WTC11 (cell line): ENCODE results near the gene PKIB. TPM values are rescaled to one million over a fixed set of nuclear protein-coding genes. Genes with fewer than 3 reads are reported as not detected.

Experiments used
- ATAC-seq: fragments of 200-7000 bp; cut with Tn5 transposase; 2 replicates; pipeline ENCODE4 v1.10.0; 2021; ENCODE audit warnings: mild to moderate bottlenecking, moderate library complexity
- CTCF ChIA-PET: fragments of 300-600 bp; sonication (Branson Sonifier 250); formaldehyde crosslinking; loops from one replicate; lab custom pipeline; 2021; ENCODE audit warnings: antibody characterized with exemption; lab: Charles Lee
- POLR2A ChIA-PET: fragments of 350-600 bp; sonication (Branson Sonifier 250); formaldehyde crosslinking; loops from one replicate; lab custom pipeline; 2021; ENCODE audit warnings: antibody characterized with exemption; lab: Charles Lee
- DNase-seq: peaks from one replicate; pipeline ENCODE4 v3.0.0; 2021; ENCODE audit warnings: low spot score
- H3K27ac Mint-ChIP-seq: 2 replicates; pipeline ENCODE4 v1.8.0; 2021; ENCODE audit warnings: mixed read lengths
- H3K27me3 Mint-ChIP-seq: 2 replicates; pipeline ENCODE4 v1.8.0; 2021; ENCODE audit warnings: low read depth, mild to moderate bottlenecking, moderate library complexity, mixed read lengths
- H3K36me3 Mint-ChIP-seq: 2 replicates; pipeline ENCODE4 v1.8.0; 2021; ENCODE audit warnings: mixed read lengths
- H3K4me1 Mint-ChIP-seq: 2 replicates; pipeline ENCODE4 v1.8.0; 2022; ENCODE audit warnings: mixed read lengths
- H3K4me3 Mint-ChIP-seq: 2 replicates; pipeline ENCODE4 v1.8.0; 2021; ENCODE audit warnings: mild to moderate bottlenecking, moderate library complexity, mixed read lengths
- H3K9me3 Mint-ChIP-seq: 2 replicates; pipeline ENCODE4 v1.8.0; 2021; ENCODE audit warnings: mixed read lengths
- ATF1 ChIP-seq: sonication (generic); formaldehyde crosslinking; IDR thresholded peaks from 2 replicates; pipeline ENCODE4 v1.8.1; 2023; ENCODE audit warnings: mild to moderate bottlenecking, moderate library complexity, missing genetic modification reagents
- CTCF ChIP-seq: fragments of 200-600 bp; IDR thresholded peaks from 2 replicates; pipeline ENCODE4 v1.8.0; 2022; ENCODE audit warnings: antibody characterized with exemption
- E2F4 ChIP-seq: sonication (generic); formaldehyde crosslinking; IDR thresholded peaks from 2 replicates; pipeline ENCODE4 v1.8.1; 2022; ENCODE audit warnings: low read depth, mild to moderate bottlenecking, moderate library complexity, missing genetic modification reagents, borderline replicate concordance
- FOXJ3 ChIP-seq: sonication (generic); formaldehyde crosslinking; IDR thresholded peaks from 2 replicates; pipeline ENCODE4 v1.9.0; 2021; ENCODE audit warnings: missing genetic modification reagents, mild to moderate bottlenecking, borderline replicate concordance
- GRHL2 ChIP-seq: fragments of 250-450 bp; sonication (Bioruptor Pico); IDR thresholded peaks from 2 replicates; pipeline ENCODE4 v1.8.0; 2022; ENCODE audit warnings: mild to moderate bottlenecking, moderate library complexity; ENCODE audit not compliant: insufficient replicate concordance, severe bottlenecking
- MAX ChIP-seq: sonication (generic); formaldehyde crosslinking; IDR thresholded peaks from 2 replicates; pipeline ENCODE4 v1.8.0; 2022; ENCODE audit warnings: mild to moderate bottlenecking, missing genetic modification reagents
- MXD4 ChIP-seq: fragments of 250-450 bp; sonication (Bioruptor Pico); IDR thresholded peaks from 2 replicates; pipeline ENCODE4 v1.8.0; 2021; ENCODE audit warnings: mild to moderate bottlenecking, moderate library complexity, borderline replicate concordance
- RELA ChIP-seq: sonication (generic); formaldehyde crosslinking; IDR thresholded peaks from 2 replicates; pipeline ENCODE4 v1.8.1; 2022; ENCODE audit warnings: missing genetic modification reagents, mild to moderate bottlenecking, borderline replicate concordance
- SMAD4 ChIP-seq: sonication (generic); formaldehyde crosslinking; IDR thresholded peaks from 2 replicates; pipeline ENCODE4 v1.8.0; 2022; ENCODE audit warnings: mild to moderate bottlenecking, missing genetic modification reagents
- USF1 ChIP-seq: sonication (generic); formaldehyde crosslinking; IDR thresholded peaks from 2 replicates; pipeline ENCODE4 v1.8.0; 2022; ENCODE audit warnings: mild to moderate bottlenecking, missing genetic modification reagents
- ZNF232 ChIP-seq: sonication (generic); formaldehyde crosslinking; IDR thresholded peaks from 2 replicates; pipeline ENCODE4 v1.8.0; 2022; ENCODE audit warnings: mild to moderate bottlenecking, missing genetic modification reagents
- ZNF671 ChIP-seq: fragments of 250-450 bp; sonication (Bioruptor Pico); IDR thresholded peaks from 2 replicates; pipeline ENCODE4 v1.8.0; 2021; ENCODE audit warnings: mild to moderate bottlenecking
- total RNA-seq: library from RNA; stranded (reverse); gene quantifications from 3 replicates; pipeline ENCODE4 v1.2.3, GENCODE V29; 2021
- TF ChIP-seq, protein P1 (sequence below): sonication (generic); formaldehyde crosslinking; IDR thresholded peaks from 2 replicates; pipeline ENCODE4 v1.8.0; 2023; ENCODE audit warnings: missing genetic modification reagents, mild to moderate bottlenecking, borderline replicate concordance
- TF ChIP-seq, protein P2 (sequence below): sonication (generic); formaldehyde crosslinking; IDR thresholded peaks from 2 replicates; pipeline ENCODE4 v1.8.1; 2023; ENCODE audit warnings: mild to moderate bottlenecking, moderate library complexity, missing genetic modification reagents
- TF ChIP-seq, protein P3 (sequence below): sonication (generic); formaldehyde crosslinking; IDR thresholded peaks from 2 replicates; pipeline ENCODE4 v1.8.0; 2022; ENCODE audit warnings: missing genetic modification reagents

PKIB gene
- total RNA-seq, 1 experiment from 2014 or later, result 26.4 TPM

GRCh38 chr6:122692807-122693580, 82.8 kb downstream of the PKIB start:
- H3K4me3 Mint-ChIP-seq, result no peak overlapping the region
- H3K4me1 Mint-ChIP-seq, result peaks cover 42% of the 10 kb centered on the region
- ChIA-PET POLR2A (no interaction called here), CTCF (no interaction called here)
- no peak for TF ChIP-seq FOXJ3 (CRISPR knock-in tag)
- TF ChIP-seq MXD4 (CRISPR knock-in tag), result no peak
- TF ChIP-seq ATF1 (CRISPR knock-in tag), result no peak
- no peak for TF ChIP-seq GRHL2 (CRISPR knock-in tag)
- H3K9me3 Mint-ChIP-seq, result peaks cover 16% of the 10 kb centered on the region
- ATAC-seq, result peak; percentile 23; the same call in 1 of the 2 replicates
- H3K27me3 Mint-ChIP-seq, result no peaks in the 10 kb centered on the region
- H3K27ac Mint-ChIP-seq, result no peak overlapping the region
- peaks cover 7% of the 10 kb centered on the region for H3K36me3 Mint-ChIP-seq
- no peak for DNase-seq

DNA sequence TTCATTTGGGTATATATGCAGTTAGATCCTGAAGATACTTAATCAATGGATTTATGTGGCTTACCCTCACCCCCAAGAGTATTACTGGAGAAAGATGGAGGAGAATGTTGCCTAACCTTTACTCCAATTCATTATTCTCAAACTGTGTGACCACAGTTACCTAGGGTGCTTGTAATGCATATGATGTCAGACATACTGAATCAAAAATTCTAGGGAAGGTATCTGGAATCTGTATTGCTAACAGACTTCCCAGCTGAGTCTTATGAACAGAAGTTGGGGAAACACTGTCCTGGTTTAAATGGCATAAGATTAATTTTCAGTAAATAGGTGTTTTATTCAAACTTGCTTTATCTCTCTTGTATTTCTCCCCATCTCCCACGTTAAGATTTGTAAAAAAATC, 83.9 kb downstream of the PKIB start:
- Mint-ChIP-seq H3K9me3 (peaks cover 14% of the 10 kb centered on the region), H3K27ac (no peak overlapping the region), H3K4me1 (peaks cover 42% of the 10 kb centered on the region), H3K36me3 (peaks cover 4% of the 10 kb centered on the region), H3K4me3 (no peak overlapping the region), H3K27me3 (no peaks in the 10 kb centered on the region)
- ChIA-PET CTCF (interaction anchor here (0.5 to 0.7 kb wide), 2 partner anchors 203 to 766 kb away, joined by 3 to 4 read pairs; no protein-coding TSS in a partner anchor), POLR2A (no interaction called here)
- ATAC-seq (no peak), DNase-seq (no peak)
- TF ChIP-seq, protein P1, sequence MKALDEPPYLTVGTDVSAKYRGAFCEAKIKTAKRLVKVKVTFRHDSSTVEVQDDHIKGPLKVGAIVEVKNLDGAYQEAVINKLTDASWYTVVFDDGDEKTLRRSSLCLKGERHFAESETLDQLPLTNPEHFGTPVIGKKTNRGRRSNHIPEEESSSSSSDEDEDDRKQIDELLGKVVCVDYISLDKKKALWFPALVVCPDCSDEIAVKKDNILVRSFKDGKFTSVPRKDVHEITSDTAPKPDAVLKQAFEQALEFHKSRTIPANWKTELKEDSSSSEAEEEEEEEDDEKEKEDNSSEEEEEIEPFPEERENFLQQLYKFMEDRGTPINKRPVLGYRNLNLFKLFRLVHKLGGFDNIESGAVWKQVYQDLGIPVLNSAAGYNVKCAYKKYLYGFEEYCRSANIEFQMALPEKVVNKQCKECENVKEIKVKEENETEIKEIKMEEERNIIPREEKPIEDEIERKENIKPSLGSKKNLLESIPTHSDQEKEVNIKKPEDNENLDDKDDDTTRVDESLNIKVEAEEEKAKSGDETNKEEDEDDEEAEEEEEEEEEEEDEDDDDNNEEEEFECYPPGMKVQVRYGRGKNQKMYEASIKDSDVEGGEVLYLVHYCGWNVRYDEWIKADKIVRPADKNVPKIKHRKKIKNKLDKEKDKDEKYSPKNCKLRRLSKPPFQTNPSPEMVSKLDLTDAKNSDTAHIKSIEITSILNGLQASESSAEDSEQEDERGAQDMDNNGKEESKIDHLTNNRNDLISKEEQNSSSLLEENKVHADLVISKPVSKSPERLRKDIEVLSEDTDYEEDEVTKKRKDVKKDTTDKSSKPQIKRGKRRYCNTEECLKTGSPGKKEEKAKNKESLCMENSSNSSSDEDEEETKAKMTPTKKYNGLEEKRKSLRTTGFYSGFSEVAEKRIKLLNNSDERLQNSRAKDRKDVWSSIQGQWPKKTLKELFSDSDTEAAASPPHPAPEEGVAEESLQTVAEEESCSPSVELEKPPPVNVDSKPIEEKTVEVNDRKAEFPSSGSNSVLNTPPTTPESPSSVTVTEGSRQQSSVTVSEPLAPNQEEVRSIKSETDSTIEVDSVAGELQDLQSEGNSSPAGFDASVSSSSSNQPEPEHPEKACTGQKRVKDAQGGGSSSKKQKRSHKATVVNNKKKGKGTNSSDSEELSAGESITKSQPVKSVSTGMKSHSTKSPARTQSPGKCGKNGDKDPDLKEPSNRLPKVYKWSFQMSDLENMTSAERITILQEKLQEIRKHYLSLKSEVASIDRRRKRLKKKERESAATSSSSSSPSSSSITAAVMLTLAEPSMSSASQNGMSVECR (CRISPR knock-in tag), result no peak
- TF ChIP-seq RELA (no peak), ZNF671 (CRISPR knock-in tag) (no peak), ZNF232 (CRISPR knock-in tag) (no peak), USF1 (CRISPR knock-in tag) (no peak), MAX (no peak), E2F4 (CRISPR knock-in tag) (no peak), CTCF (no peak), SMAD4 (no peak)
- TF ChIP-seq, protein P2, sequence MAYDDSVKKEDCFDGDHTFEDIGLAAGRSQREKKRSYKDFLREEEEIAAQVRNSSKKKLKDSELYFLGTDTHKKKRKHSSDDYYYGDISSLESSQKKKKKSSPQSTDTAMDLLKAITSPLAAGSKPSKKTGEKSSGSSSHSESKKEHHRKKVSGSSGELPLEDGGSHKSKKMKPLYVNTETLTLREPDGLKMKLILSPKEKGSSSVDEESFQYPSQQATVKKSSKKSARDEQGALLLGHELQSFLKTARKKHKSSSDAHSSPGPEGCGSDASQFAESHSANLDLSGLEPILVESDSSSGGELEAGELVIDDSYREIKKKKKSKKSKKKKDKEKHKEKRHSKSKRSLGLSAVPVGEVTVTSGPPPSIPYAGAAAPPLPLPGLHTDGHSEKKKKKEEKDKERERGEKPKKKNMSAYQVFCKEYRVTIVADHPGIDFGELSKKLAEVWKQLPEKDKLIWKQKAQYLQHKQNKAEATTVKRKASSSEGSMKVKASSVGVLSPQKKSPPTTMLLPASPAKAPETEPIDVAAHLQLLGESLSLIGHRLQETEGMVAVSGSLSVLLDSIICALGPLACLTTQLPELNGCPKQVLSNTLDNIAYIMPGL (CRISPR knock-in tag), result no peak
- TF ChIP-seq, protein P3, sequence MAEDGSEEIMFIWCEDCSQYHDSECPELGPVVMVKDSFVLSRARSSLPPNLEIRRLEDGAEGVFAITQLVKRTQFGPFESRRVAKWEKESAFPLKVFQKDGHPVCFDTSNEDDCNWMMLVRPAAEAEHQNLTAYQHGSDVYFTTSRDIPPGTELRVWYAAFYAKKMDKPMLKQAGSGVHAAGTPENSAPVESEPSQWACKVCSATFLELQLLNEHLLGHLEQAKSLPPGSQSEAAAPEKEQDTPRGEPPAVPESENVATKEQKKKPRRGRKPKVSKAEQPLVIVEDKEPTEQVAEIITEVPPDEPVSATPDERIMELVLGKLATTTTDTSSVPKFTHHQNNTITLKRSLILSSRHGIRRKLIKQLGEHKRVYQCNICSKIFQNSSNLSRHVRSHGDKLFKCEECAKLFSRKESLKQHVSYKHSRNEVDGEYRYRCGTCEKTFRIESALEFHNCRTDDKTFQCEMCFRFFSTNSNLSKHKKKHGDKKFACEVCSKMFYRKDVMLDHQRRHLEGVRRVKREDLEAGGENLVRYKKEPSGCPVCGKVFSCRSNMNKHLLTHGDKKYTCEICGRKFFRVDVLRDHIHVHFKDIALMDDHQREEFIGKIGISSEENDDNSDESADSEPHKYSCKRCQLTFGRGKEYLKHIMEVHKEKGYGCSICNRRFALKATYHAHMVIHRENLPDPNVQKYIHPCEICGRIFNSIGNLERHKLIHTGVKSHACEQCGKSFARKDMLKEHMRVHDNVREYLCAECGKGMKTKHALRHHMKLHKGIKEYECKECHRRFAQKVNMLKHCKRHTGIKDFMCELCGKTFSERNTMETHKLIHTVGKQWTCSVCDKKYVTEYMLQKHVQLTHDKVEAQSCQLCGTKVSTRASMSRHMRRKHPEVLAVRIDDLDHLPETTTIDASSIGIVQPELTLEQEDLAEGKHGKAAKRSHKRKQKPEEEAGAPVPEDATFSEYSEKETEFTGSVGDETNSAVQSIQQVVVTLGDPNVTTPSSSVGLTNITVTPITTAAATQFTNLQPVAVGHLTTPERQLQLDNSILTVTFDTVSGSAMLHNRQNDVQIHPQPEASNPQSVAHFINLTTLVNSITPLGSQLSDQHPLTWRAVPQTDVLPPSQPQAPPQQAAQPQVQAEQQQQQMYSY (CRISPR knock-in tag), result no peak
